ENCODE measurements around the gene MTF2. TPM values are rescaled to one million over a fixed set of nuclear protein-coding genes. Genes with fewer than 3 reads are reported as not detected.

Gene MTF2
- total and polyA plus RNA-seq, 9 of the 15 experiments (the other 6 are each of a cell fraction or from before 2014, with no cell fraction given), result 29.3 to 124 (median 57.7) TPM

- no peak for TF ChIP-seq RBM17 (IDR thresholded peaks at IDR 0.05; ENCODE audit: borderline replicate concordance, low read depth, low read length)
- TF ChIP-seq, protein P1, sequence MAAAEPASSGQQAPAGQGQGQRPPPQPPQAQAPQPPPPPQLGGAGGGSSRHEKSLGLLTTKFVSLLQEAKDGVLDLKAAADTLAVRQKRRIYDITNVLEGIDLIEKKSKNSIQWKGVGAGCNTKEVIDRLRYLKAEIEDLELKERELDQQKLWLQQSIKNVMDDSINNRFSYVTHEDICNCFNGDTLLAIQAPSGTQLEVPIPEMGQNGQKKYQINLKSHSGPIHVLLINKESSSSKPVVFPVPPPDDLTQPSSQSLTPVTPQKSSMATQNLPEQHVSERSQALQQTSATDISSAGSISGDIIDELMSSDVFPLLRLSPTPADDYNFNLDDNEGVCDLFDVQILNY (CRISPR knock-in tag; IDR thresholded peaks at IDR 0.05), result 0 out of 2 replicates have a peak, but pooled peaks have one; percentile 73
- no peak for TF ChIP-seq RFX7 (CRISPR knock-in tag; IDR thresholded peaks at IDR 0.05)
- TF ChIP-seq, protein P2, sequence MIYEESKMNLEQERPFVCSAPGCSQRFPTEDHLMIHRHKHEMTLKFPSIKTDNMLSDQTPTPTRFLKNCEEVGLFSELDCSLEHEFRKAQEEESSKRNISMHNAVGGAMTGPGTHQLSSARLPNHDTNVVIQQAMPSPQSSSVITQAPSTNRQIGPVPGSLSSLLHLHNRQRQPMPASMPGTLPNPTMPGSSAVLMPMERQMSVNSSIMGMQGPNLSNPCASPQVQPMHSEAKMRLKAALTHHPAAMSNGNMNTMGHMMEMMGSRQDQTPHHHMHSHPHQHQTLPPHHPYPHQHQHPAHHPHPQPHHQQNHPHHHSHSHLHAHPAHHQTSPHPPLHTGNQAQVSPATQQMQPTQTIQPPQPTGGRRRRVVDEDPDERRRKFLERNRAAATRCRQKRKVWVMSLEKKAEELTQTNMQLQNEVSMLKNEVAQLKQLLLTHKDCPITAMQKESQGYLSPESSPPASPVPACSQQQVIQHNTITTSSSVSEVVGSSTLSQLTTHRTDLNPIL (CRISPR knock-in tag; IDR thresholded peaks at IDR 0.05), result no peak
- TF ChIP-seq POLR2H (tag; IDR thresholded peaks at IDR 0.05; ENCODE audit: low read depth), result no peak; the same call in 1 of the 2 replicates
- TF ChIP-seq SMARCB1 (IDR thresholded peaks at IDR 0.05; ENCODE audit: insufficient read length, low read depth), result no peak
- no peak for TF ChIP-seq ARID1B (IDR thresholded peaks at IDR 0.05)
- no peak for TF ChIP-seq ZNF445 (CRISPR knock-in tag; IDR thresholded peaks at IDR 0.05; ENCODE audit: low read depth)
- no peak for TF ChIP-seq HLTF (IDR thresholded peaks at IDR 0.05)
- peak; percentile 45 for TF ChIP-seq ARID4B (CRISPR knock-in tag; IDR thresholded peaks at IDR 0.05)
- peak; percentile 40; the same call in 1 of the 2 replicates for TF ChIP-seq CBX1 (IDR thresholded peaks at IDR 0.05; ENCODE audit: low read depth)
- no peak for TF ChIP-seq MYBL2 (IDR thresholded peaks at IDR 0.05; ENCODE audit: low read depth)
- TF ChIP-seq MYBL2 (CRISPR knock-in tag; IDR thresholded peaks at IDR 0.05; ENCODE audit: borderline replicate concordance), result no peak; the same call in 1 of the 2 replicates
- no peak for TF ChIP-seq CLOCK (CRISPR knock-in tag; IDR thresholded peaks at IDR 0.05; ENCODE audit: borderline replicate concordance)
- TF ChIP-seq YY1 (IDR thresholded peaks at IDR 0.05; ENCODE audit: borderline replicate concordance in 1 of 3, control insufficient read depth in 1 of 3, extremely low read depth in 1 of 3, insufficient read depth in 3 of 3, insufficient read length in 1 of 3, insufficient replicate concordance in 2 of 3, low read depth in 1 of 3, low read length in 2 of 3), result peak; percentile 53 to 84 (median 81)
Measured at GRCh38 chr1:93179886-93180722, 101.0 kb downstream of the MTF2 start, which contains the start of gene TMED5 (continued).

Measured in K562 (cell line).